ENCODE results near the gene ZDHHC20. TPM values are rescaled to one million over a fixed set of nuclear protein-coding genes. Genes with fewer than 3 reads are reported as not detected.
A peak's percentile ranks its signal among the peaks of the same experiment; 100 is the strongest.

ZDHHC20 gene
- polyA plus RNA-seq, 1 of the 3 experiments (the other 2 are of a cell fraction), result 8.7 TPM

- Histone ChIP-seq H3K4me2 (no peak overlapping the region), H3K27me3 (ENCODE audit: insufficient read depth) (no peaks in the 10 kb centered on the region), H3K9me2 (no peaks in the 10 kb centered on the region), H3F3A (replicated peaks; ENCODE audit: insufficient read depth) (peaks cover 7% of the 10 kb centered on the region), H3K9me3 (no peaks in the 10 kb centered on the region), H3K27ac (ENCODE audit: low read depth in 2 of 2, low read length in 1 of 2) (no peak overlapping the region), H3K9ac (no peak overlapping the region), H4K20me1 (ENCODE audit: insufficient read depth) (no peaks in the 10 kb centered on the region), H3K4me3 (ENCODE audit: low read depth in 2 of 2, low read length in 1 of 2) (no peak overlapping the region), H3K79me2 (ENCODE audit: insufficient read depth) (peaks cover 3% of the 10 kb centered on the region; the same call in 1 of the 2 replicates), H3K4me1 (ENCODE audit: control insufficient read depth in 1 of 2, insufficient read depth in 2 of 2, low read depth in 1 of 2, low read length in 1 of 2) (no peaks in the 10 kb centered on the region; a peak in 1 of 4 replicates), H3K36me3 (replicated peaks in 1 of 2; ENCODE audit: control insufficient read depth in 1 of 2, insufficient read depth in 2 of 2, low read length in 1 of 2) (no peaks in the 10 kb centered on the region), H2AFZ (ENCODE audit: low read depth) (0 out of 2 replicates have a peak overlapping the region, but pooled peaks have one; percentile 6)
- DNase-seq, result no peak
- TF ChIP-seq TEAD4 (IDR thresholded peaks at IDR 0.05; ENCODE audit: borderline replicate concordance, insufficient read depth) (no peak), POLR2AphosphoS5 (IDR thresholded peaks at IDR 0.05; ENCODE audit: low read depth, low read length) (no peak), GATA2 (CRISPR knock-in tag; IDR thresholded peaks at IDR 0.05) (no peak), ELF1 (IDR thresholded peaks at IDR 0.05) (no peak), ZBTB33 (IDR thresholded peaks at IDR 0.05; ENCODE audit: borderline replicate concordance, low read depth) (no peak), RFX5 (IDR thresholded peaks at IDR 0.05; ENCODE audit: low read length) (no peak), TCF12 (IDR thresholded peaks at IDR 0.05) (no peak), RAD21 (IDR thresholded peaks at IDR 0.05; ENCODE audit: low read length) (no peak), NRF1 (IDR thresholded peaks at IDR 0.05; ENCODE audit: low read depth, low read length) (no peak), MXI1 (IDR thresholded peaks at IDR 0.05; ENCODE audit: low read depth, low read length) (no peak), EZH2phosphoT487 (IDR thresholded peaks at IDR 0.05; ENCODE audit: borderline replicate concordance, low read depth) (no peak), MEF2A (IDR thresholded peaks at IDR 0.05; ENCODE audit: borderline replicate concordance, low read depth) (no peak)
- TF ChIP-seq, protein P1, sequence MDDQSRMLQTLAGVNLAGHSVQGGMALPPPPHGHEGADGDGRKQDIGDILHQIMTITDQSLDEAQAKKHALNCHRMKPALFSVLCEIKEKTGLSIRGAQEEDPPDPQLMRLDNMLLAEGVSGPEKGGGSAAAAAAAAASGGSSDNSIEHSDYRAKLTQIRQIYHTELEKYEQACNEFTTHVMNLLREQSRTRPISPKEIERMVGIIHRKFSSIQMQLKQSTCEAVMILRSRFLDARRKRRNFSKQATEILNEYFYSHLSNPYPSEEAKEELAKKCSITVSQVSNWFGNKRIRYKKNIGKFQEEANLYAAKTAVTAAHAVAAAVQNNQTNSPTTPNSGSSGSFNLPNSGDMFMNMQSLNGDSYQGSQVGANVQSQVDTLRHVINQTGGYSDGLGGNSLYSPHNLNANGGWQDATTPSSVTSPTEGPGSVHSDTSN (IDR thresholded peaks at IDR 0.05), result no peak
- ChIA-PET CTCF (interaction anchor here (3.1 kb wide), 1 partner anchor 14 kb away, joined by 15 read pairs; no protein-coding TSS in a partner anchor), POLR2A (no interaction called here)
These were observed 4.3 kb upstream of the ZDHHC20 start for GRCh38 chr13:21463424-21463823.

DNA sequence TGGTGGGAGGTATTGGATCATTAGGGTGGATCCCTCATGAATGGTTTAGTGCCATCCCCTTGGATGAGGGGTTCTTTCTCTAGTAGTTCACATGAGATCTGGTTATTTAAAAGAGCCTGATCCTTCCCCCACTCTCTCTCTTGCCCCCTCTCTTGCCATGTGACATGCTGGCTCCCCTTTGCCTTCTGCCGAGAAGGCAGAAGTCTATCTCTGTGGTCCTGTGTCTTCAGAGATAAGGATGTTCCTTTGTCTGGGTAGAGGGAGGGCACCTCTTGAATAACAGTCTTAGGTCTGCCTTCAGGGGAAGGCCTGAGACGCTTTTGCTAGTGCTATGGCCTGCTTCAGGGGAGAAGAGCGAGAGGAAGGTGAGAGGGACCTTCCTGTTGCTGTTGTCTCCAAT lies 2.0 kb upstream of the ZDHHC20 start:
- no peak for TF ChIP-seq TAF1 (IDR thresholded peaks at IDR 0.05; ENCODE audit: borderline replicate concordance, low read depth, low read length)
- Histone ChIP-seq H3K36me3 (replicated peaks in 1 of 2; ENCODE audit: control insufficient read depth in 1 of 2, insufficient read depth in 2 of 2, low read length in 1 of 2) (no peaks in the 10 kb centered on the region), H3K79me2 (ENCODE audit: insufficient read depth) (peaks cover 26% of the 10 kb centered on the region), H4K20me1 (ENCODE audit: insufficient read depth) (peaks cover 7% of the 10 kb centered on the region; the same call in 1 of the 2 replicates), H3K9me3 (no peaks in the 10 kb centered on the region), H3K9ac (no peak overlapping the region), H3K4me2 (no peak overlapping the region), H3K4me3 (ENCODE audit: low read depth in 2 of 2, low read length in 1 of 2) (no peak overlapping the region), H3K27ac (ENCODE audit: low read depth in 2 of 2, low read length in 1 of 2) (no peak overlapping the region), H3K4me1 (ENCODE audit: control insufficient read depth in 1 of 2, insufficient read depth in 2 of 2, low read depth in 1 of 2, low read length in 1 of 2) (peaks cover 2 to 7% of the 10 kb centered on the region in 2 experiments; a peak in 3 of 4 replicates), H3K9me2 (no peaks in the 10 kb centered on the region), H2AFZ (ENCODE audit: low read depth) (no peak overlapping the region), H3F3A (replicated peaks; ENCODE audit: insufficient read depth) (peaks cover 7% of the 10 kb centered on the region), H3K27me3 (ENCODE audit: insufficient read depth) (no peaks in the 10 kb centered on the region)
- WGBS (ENCODE audit: low lambda C conversion rate), result 71% methylated on average over 3 of the region's 3 CpGs
- ChIA-PET POLR2A (no interaction called here), CTCF (interaction anchor here (1.3 kb wide), 1 partner anchor 16 kb away, joined by 5 read pairs; no protein-coding TSS in a partner anchor)
- no peak for DNase-seq
